HG03520 (cell line): ENCODE data around the gene TTLL10.

Source experiments
- ATAC-seq: cut with Tn5 transposase; IDR thresholded peaks from one replicate; pipeline ENCODE4 v1.9.1; 2021; ENCODE audit warnings: mild to moderate bottlenecking, moderate library complexity; ENCODE audit not compliant: unreplicated experiment

TTLL10 gene

DNA sequence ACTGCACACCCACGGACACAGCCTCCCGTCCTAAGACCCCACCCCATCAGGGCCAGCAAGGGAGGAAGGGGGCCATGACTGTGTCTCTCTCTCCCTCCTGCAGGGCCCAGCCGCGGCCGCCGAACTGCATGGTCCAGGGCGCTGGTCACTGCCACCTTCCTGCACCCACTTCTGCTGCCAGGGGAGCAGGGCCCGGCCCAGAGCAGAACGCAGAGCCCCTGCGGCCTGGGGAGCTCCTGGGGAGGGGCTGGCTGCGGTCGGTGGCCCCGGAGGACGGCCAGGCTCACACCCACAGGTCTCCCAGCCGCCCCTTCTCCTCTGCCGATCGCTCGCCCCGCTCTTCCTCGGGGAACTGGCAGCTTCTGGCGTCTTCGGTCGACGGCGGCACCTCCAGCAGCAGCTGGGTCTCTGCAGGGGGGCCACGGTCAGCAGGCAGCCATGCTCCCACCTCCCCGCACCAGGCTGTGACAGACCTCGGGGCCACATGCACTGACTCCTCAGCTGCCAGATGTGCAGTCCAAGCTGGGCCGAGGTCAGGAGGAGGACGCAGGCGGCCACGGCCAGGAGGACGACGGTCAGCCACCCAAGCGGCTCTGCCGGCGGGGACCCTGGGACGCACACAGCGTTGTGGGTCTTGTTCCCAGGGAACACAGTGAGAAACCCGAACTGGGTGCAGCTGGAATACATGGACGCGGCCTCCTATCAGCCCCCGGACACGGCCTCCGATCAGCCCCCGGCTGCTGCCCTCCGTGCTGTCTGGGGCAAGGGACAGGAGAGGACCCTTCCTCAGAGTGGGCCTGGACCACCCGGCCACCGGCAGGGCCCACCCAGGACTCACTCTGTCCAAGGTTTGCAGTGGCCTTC is 30.1 kb downstream of the TTLL10 start:
- no peak for ATAC-seq

DNA sequence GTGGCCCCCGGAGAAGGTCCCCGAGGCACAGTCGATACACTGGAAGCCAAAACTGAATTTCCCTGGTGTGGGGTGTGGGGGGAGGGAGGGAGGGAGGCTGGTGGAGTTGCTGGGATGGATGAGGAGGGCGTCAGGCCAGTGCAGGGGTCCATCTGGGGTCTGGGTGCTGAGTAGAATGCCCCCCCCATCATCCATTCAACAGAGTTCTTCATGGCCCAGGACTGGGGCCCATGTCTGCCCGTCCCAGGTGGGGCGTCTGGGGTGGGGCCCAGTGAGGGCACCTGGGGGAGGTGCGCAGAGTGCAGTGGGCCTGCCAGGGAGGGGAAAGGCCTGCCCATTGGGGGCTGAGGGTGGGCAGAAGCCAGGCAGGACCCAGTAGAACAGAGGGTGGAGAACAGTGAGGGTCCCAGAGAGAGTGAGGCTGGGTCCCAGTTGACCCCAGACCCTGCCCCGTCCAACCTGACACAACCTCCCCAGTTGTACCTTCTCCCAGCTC is 30.8 kb downstream of the TTLL10 start:
- ATAC-seq = no peak

DNA sequence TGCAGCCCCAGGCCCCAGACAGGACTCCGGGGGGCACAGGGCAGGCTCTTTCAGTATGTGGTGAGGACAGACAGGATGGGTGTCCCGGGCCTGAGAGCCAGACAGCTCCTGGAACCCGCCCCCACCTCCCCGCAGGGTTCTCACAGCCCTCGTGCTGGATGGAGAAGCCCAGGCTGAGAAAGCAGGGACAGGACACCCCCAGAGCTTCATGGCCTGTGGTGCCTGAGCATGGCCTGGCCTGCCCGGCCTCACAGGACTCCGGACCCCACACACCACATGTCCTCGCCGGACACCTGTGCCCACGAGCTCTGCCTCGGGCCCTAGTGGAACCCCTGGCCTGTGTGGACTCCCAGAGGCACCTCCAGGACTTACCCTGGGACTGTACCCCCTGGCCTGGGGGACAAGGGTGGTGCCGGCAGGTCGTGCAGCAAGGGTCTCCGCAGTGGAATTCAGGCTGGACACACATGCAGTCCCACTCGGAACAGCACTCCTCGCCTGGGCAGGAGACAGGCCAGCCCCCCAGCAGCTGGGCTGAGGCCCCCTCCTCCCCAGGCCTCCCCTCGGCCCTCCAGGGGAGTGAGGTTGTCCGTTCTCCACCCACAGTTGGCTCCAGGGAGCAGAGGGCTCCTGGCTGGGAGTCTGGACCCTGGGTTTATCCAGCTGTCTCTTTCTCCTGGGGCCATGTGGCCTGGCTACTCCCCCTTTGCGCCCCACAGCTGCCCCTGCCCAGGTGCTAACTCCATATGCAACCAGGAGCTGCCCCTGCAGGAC is 31.5 kb downstream of the TTLL10 start:
- no peak for ATAC-seq

DNA sequence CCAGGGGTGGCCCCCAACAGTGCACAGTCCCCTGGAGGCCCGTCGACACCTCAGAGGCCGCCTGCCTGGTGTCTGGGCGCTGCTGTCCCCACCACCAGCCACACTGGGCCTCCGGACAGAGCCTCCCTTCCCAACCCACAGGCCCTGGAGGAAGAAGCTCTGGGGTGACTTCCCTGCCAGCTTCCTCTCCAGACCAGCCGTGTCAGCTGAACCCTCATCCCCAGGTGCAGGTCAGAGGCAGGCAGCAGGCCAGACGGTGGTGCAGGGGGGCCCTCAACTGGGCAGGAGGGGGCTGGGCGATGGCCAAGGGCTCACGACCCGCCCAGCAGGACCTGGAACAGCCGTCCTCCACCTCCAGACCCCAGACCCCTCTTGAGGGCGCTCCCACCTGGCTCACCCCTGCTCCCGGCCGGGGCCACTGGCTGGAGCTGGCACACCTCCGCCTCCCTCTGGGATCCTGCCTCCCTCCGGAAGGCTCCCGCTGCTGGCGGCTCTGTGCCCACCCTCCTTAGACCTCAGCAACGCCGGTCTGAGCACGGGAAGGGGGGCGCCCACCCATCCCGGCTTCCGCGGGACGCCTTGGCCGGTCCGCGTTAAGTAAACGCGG is 32.2 kb downstream of the TTLL10 start:
- ATAC-seq = no peak

DNA sequence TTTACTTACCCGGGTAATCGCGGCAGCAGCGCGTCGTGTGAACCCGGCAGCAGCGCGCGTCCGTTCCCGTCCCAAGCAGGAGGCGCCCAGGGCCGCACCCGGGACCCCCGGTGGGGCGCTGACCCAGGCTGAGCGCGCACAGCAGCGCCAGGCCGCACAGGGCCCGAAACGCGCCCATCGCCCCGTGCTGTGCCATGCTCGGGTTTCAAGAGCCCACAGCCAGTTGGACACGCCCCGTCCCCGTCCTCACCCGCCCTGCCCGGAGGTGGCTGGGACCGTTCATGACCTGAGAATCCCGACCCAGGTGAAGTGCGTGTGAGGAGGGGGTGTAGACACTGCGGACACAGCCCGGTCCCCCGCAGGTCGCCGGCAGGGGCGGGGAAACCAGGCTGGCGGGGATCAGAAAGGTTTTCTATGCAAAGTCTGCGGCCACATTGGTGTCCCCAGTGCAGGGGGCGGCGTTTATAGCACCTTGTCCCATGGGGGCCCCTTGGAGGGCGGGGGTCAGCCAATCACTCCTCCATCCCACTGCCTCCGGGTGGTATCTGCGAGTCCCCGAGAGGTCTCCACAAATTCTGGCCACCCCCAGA is 32.8 kb downstream of the TTLL10 start, which contains the start of gene TNFRSF18:
Gene TNFRSF18 (minus strand): TSS at position 217 of the 590 bp plus-strand sequence. CDS start 21 bp downstream, at position 196.
- no peak for ATAC-seq

DNA sequence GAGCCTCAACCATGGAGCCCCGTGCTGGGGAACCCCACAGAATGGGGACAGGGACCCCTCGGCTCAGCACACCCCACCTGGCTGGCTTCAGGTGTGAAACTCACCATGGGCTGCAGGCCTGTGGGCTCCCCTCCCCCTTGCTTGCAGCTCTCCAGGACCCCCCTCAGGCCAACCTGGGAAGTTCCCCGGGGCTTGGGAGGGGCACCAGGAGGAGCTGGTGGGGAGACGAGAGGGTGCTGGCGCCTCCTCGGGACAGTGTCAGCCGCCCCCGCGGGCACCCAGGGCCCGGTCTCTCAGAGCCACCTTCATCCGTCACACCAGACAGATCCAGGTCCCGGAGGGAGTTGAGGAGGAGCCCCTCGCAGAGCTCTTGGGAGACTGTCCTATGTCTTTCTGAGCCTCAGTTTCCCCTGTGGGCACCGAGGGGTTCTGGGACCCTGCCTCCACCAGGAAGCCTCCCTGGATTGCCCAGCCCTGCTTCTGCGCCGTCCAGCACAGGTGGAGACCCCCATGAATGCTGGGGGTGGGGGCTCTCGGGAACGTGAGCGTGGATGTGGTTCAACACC is 33.4 kb downstream of the TTLL10 start:
- ATAC-seq = no peak

DNA sequence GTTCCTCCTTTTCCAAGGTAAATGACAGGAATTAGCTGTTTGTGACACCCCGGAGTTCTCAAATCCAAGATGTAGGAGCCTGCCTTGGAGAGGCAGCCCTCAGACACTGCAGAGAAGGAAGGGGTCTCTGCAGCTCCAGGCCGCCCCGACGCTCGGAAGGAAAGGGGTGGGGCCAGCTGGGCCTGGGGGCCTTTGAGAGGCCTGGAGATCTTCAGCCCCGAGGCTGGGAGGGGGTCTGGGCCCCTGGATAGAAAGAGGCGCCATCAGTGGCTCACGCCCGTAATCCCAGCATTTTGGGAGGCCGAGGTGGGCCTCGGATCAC is 33.9 kb downstream of the TTLL10 start:
- ATAC-seq = no peak

DNA sequence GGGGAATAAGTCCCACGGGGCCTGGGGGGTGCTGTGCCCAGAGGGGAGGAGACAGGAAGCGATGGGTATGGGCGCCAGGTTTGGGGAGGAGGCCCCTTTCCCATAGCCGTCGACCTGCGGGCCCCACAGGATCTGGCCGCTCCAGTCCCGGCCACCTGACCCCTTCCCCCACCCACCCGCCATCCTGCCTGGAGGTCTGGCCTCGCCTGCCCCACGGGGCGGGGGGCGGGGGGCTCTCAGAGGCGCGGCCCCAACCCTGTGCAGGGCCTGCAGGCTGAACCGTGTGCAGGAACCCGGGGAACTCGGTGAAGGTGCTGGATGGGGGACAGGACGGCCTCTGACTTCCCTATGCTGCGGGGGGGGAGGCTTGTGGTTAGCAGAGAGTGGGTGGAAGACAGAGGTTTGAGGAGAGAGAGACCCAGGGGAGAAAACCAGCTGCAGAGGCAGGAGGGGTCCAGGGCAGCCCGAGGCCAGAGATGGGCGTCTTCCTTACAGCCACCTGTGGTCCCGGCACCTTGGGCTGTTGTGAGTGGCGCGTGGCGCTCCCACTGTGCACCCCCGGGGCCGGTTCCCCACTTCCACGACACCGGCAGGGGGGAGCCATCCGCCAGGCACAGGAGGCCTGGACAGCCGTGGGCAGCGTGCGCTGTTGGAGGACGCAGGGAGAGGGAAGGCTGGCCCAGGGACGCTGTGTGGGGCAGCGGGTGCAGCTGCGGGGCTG is 35.2 kb downstream of the TTLL10 start:
- ATAC-seq = no peak

DNA sequence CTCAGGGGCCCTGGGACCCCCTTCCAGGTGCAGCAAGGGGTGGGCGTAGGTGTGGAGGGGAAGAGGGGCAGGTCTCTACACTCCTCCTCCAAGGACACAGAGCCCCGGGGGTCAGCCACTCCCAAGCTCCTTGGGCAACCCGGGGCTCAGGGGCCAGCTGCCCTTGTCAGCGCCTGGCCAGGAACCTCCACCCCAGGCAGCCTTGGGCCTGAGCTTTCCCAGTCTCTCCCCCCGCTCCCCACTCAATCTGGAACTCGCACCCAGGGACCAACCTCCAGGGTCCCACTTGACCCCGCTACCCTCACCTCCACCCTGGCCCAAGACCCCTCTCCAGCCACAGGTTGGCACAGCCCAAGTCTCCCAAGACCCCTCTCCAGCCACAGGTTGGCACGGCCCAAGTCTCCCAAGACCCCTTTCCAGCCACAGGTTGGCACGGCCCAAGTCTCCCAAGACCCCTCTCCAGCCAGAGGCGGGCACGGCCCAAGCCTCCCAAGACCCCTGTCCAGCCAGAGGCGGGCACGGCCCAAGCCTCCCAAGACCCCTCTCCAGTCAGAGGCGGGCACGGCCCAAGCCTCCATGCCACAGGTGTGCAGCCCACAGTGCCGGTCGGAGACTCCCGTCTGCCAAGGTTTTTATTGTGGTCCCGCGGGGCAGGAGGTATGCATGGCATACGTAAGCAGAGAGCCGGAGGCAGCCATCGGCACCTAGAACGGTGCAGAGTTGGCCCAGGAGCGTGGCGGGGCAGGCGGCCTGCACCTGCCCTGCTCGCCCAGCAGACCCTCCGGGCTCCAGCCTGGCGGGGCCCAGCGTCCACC is 37.3 kb downstream of the TTLL10 start:
- ATAC-seq = no peak

DNA sequence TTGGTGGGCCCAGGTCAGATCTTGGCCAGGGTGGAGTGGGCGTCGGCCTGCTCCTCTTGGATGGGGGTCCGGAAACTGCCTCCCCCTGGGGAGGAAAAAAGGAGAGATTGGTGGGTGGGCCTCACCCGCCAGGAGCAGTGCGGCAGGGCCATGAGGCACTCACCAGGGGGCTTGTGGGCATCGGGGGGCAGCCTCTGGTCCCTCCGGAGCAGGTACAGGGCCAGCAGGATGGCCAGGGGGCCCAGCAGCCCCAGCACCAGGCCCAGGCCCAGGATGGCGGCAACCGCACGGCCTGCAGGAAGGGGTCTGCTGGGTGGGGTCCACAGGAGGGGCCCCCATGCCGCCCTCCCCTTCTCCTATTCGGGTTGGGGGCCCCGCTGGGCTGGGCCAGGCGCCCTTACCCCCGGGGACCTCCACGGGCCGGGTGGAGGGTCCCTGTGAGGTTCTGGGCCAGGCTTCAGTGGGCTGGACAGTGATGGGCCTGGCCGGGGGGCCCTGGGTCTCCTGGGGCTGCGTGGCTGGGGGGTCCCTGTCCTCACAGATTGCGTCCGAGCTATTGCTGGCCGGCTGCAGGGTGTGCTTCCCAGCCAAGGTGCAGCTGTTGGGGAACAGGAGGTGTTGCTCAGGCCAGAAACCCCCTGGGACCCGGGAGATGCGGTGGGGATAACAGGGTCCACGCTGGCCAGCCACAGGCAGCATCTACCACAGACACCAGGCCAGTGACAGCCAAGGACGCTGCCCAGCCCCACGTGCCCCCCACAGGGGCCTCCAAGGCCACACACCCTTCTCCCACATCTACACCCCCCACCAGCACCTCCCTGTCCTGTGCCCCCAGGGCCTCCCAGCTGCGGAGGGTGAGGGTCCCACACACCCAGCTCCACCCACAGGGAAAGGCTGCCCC is 38.1 kb downstream of the TTLL10 start:
- ATAC-seq = no peak

DNA sequence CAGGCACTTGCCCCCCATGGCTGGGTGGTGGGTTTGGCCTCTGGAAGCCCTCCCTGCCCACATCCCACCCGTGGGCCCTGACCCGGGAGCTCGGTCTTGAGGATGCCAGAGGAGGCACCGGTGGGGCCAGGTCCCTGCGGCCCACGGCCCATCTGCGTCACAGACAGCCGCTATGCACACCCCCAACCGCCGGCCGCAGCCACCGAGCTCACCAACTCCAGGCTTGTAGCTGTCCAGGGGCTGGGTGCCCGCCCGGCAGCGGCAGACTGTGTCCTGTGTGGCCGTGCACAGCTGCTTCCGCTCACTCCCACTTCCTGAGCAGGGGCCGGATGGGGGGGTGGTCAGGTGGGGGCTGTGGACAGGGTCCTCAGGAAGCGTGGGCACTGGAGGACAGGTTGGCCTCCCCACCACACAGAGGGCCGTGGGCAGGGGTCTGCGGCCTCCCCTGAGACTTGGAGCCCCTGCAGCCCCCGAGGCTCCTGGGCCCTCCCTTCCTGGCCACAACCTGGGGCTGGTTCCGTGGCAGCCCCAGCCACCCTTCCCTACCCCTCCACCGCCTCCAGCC is 39.2 kb downstream of the TTLL10 start:
- ATAC-seq = no peak

DNA sequence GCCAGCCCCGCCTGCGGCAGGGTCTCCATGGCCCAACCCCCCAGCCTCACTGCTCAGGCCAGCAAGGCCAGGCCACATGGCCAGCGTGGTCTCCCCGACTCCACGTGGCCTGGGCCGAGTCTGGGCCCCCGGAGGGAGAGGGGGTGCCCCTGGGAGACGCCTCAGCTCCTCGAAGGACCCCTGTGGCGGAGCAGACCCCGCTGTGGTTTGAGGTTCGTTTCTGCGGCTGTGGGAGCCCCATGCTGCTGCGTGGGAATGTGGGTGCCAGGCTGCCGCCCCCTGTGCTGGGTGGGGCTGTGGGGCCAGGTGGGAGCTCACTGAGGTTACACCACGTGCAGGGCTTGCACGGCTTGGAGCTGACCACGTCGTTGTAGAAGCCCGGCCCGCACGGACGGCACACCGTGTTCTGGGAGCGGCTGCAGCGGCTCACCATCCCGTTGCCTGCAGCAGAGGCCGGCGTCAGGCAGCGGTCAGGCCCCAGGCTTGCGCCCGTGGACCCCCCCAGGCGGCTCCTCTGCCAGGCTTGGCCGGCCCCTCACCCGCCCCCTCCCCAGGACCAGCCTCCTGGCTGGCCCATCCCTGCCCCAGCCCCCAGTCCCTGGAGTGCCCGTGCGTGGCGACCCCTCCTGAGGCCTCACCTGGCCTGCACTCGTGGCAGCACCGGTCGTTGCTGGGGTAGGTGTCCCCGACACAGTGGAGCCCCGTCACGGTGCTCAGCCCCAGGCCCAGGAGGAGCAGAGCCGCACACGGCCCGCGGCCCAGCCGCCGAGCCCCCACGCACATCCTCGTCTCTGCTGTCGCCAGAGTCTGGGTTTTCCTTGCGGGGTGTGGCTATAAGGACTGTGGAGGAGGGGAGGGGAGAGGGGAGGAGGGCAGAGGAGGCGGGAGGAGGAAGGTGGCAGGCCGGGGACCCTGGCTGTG is 39.9 kb downstream of the TTLL10 start, which contains the start of gene TNFRSF4:
Gene TNFRSF4 (minus strand): TSS at position 809 of the 921 bp plus-strand sequence. CDS start 26 bp downstream, at position 783.
- ATAC-seq = no peak

DNA sequence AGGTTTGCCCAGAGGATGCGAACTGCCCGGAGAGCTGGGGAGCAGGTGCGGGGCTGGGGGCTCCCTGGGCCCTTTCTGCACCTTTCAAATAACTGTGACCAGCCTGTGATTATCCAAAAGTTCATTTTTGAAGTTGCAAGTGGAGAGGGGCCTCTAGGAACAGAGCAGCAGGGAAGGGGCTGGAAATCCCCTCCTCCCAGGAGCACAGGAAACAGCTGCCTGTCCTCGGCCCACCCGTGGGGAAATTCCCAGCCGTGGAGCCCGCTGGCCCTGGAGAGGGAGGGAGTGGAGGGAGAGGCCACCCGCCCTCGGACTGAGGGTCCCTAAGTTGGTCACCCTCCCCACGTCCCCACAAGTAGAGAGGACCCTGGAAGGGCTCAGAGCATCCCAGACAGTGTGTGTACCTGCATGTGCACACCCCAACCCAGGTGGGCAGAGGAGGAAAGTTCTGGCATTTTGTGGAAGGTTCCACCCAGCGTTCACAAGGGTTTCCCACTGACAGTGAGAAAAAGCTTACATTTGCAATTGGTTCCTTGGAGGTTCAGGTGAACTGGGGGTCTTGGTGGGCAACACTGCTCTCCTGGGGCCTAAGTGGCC is 41.5 kb downstream of the TTLL10 start:
- no peak for ATAC-seq

DNA sequence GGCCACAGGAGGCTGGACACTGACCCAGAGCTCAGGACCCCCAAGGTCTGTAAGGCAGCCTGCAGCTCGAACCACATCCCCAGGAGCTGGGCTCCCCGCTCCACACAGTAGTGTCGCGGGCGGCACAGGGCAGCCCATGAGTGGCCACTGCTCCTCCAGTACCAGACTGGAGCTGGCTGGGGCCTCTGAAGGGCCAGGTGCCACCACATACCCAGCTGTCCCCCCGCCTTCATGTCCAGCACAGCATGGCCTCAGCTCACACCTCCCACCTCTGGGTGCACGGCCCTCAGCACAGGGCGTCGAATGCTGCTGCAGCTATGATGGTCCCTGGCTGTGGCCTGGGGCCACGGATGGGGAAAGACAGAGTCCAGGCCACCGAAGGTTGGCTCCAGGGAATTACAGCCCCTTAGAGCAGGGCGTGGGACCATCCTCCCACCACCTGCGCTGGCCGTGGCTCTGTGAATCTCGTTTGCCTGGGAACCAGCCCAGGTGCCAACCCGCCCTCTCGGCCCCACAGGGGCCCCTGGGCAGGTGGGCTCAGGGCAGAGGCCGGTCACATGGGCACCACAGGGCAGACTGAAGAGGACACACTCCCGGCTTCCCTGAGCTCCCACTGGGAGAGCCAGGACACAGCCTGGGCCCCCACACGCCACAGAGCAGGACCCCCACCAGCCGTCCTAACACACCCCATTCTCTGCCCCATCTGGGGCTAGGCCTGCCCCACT is 42.4 kb downstream of the TTLL10 start:
- no peak for ATAC-seq

DNA sequence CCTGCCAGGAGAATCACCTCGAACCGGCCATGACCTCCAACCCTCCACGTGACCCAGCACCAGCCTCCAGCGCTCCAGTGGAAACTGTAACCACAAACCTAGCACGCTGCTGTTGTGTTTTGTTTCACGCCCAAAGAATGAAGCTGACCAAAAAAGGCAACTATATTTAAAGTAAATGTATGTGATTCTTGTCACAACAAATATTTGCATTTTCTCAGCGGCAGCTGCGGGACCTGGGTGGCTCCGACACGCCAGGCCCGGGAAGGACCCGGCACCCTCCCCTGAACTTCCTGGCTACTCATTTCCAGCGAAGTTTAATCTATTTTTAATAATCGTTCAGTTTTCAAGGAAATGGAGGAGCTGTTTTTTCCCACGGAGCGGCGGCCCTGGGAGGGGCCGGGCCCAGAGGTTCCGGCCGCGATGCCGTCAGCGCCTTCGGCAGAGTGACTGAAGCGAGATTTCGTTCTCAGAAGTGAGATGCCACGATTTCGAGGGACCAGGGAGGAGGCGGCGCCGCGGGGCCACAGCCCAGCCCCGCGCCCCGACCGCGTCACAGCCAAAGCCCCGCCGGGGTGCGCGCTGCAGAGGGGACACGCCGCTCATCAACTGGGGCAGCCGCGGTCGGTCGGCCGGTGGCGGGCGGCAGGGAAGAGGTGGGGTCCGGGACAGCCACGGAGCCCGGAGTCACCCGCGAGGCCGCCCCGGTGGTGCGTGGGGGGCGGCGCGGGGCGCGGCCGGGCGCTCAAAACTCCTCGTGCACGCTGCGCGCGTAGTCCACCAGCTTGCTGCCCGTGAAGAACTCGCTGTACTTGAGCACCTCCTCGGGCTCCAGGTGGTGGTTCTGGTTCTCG is 43.3 kb downstream of the TTLL10 start:
- ATAC-seq = no peak
